ENCODE results near the gene RNF208.

The RNF208 gene, protein sequence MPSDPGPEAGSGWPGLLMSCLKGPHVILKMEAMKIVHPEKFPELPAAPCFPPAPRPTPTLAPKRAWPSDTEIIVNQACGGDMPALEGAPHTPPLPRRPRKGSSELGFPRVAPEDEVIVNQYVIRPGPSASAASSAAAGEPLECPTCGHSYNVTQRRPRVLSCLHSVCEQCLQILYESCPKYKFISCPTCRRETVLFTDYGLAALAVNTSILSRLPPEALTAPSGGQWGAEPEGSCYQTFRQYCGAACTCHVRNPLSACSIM

DNA sequence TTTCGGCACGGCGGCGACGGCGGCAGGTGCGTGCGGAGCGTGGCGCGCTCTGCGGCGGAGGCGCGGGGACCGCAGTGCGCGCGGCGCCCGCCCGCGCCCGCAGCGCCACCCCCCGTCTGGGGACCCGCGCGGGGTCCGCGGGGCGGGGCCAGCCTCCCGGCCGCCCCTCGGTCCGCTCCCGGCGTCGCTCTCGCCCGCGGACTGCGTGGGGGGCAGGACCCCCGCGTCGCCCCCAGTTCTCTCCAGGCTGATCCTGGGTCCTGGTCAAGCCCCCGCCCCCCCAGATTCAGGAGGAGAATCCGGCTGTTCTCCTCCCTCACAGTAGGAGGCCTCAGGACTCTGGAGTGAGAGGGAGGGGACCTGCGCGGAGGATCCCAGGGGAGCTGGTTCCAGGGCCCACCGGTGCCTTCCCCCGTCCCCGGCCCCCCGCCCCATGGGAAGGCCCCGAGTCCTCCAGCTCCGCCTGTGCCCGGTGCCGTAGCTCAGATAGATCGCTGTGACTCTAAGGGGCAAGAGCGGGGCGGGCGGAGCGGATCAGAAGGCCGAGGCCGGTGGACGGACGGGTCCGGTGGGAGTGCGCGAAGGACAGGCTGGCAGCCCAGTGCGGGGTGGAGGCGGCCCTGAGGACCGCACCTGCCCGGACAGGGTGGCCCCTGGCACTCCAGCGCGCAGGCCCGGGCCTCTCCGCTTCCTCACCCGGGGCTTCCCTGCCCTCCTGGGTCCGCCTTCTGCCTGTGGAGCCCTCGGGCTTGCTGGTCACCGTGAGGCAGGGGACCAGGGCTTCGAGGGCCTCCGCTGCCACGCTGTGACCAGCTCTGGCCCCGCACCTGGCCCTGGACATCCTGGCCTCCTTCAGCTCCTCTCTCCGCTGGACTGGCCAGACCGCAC is at the start of gene RNF208:
RNF208 (minus strand) TSS at position 51 of the 888 bp plus-strand sequence. CDS start 1,028 bp downstream, outside the sequence.
- H3K4me3 ChIP-seq (ENCODE audit: low read length): peak within 1 kb of the TSS; percentile 77
- DNase-seq (ENCODE audit: low read depth): no peak
- TF ChIP-seq, protein P1, sequence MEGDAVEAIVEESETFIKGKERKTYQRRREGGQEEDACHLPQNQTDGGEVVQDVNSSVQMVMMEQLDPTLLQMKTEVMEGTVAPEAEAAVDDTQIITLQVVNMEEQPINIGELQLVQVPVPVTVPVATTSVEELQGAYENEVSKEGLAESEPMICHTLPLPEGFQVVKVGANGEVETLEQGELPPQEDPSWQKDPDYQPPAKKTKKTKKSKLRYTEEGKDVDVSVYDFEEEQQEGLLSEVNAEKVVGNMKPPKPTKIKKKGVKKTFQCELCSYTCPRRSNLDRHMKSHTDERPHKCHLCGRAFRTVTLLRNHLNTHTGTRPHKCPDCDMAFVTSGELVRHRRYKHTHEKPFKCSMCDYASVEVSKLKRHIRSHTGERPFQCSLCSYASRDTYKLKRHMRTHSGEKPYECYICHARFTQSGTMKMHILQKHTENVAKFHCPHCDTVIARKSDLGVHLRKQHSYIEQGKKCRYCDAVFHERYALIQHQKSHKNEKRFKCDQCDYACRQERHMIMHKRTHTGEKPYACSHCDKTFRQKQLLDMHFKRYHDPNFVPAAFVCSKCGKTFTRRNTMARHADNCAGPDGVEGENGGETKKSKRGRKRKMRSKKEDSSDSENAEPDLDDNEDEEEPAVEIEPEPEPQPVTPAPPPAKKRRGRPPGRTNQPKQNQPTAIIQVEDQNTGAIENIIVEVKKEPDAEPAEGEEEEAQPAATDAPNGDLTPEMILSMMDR (conservative IDR thresholded peaks at IDR 0.05; ENCODE audit: low read depth, low read length): no peak

DNA sequence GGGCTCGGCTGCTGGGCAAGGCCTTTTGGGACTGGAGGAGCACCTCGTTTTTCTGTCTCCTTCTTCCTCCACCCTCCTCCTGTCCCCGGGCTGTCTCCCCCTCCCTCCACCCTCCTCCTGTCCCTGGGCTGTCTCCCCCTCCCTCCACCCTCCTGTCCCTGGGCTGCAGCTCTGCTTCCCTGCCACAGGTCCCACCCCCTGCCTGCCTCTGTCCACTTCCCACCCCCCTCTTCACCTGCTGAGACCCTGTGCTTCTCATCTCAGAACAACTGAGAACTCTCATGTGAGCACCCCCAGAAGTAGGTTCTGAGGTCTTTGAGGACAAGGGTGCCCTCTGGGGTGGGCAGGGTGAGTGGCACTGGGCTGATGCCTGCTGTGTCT is 49.6 kb upstream of the RNF208 start:
- no peak for DNase-seq (ENCODE audit: low read depth)
- TF ChIP-seq, protein P1 (conservative IDR thresholded peaks at IDR 0.05; ENCODE audit: low read depth, low read length): no peak
- no peak overlapping the region for H3K4me3 ChIP-seq (ENCODE audit: low read length)

DNA sequence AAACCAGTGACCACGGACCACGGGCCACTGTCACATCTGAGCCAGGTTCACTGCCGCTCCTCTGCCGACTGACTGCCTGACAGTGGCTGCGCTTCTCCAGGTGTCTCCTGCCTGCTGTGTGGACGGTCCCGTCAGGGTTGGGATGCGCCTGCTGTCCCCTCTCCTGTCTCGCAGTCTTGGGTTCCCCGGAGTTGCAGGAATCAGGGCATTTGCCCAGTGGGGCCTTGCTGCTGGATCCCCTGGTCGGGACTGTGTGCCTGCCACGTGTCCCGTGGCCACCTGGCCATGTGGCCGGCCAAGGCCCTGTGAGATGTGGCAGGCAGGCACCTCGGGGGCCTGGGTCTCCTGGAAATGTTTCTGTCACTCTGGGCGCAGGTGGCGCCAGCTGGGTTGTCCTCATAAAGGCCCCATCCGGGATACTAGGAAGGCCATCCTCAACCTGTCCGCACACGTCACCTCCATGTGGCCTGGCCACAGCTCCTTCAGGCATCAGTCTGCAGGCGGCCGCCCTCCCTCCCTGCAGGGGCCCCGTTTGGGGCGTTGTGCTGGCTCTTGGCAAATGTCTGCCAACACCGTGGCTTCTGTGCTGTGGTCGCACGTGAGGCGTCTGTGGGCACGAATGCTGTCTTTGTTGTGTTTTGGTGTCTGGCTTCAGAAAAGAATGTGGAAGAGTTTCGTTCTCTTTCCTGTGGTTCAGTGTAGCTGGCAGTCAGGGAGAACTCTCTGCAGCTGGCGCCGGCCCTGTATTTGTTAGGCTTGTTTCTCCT is 49.1 kb upstream of the RNF208 start:
- DNase-seq (ENCODE audit: low read depth): no peak
- TF ChIP-seq, protein P1 (conservative IDR thresholded peaks at IDR 0.05; ENCODE audit: low read depth, low read length): no peak
- H3K4me3 ChIP-seq (ENCODE audit: low read length): no peak overlapping the region

DNA sequence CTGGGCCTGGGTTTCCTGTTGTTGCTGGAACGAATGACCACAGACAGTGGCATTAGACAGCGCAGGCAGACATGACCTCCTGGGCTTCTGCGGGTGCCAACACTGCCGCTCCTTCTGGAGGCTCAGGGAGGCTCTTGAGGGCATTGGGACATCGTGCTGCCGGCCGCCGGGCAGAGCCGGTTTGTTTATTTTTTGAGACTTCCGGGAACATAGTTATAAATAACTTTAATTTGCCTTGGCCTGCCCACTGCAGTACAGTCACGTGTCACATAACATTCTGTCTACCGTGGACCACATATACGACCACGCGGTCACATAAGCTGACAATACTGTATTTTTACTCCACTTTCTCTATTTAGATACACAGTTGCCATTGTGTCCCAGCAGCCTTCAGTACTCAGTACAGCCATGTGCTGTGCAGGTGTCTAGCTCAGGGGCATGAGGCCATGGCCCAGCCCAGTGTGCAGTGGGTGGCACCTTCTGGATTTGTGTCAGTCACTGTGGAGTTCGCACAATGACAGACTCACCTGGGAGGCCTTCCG is 47.3 kb upstream of the RNF208 start:
- DNase-seq (ENCODE audit: low read depth): no peak
- H3K4me3 ChIP-seq (ENCODE audit: low read length): no peak overlapping the region
- TF ChIP-seq, protein P1 (conservative IDR thresholded peaks at IDR 0.05; ENCODE audit: low read depth, low read length): no peak

DNA sequence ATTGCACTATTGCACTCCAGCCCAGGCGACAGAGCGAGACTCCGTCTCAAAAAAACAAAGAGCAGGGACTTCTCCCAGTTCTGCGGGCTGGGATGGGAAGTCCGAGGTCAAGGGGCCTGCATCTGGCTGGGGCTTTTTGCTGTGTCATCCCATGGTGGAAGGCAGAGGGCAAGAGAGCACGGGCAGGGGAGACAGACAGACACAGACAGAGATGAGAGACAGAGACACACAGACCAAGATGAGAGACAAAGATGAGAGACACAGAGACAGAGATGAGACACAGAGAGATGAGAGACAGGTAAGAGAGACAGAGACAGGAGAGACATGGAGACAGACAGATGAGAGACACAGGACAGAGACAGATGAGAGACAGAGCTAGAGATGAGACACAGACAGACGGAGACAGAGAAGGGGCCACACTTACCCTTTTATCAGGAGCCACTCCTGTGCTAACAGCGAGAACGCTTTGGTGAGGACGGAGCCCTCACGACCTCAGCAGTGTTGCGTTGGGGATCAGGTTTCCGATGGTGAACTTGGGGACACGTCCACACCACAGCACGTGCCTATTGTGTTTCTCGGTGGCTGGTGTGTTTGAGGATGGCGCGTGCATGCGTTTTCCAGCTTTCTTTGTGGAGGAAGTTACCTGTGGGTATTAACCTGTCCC is 46.6 kb upstream of the RNF208 start:
- no peak for DNase-seq (ENCODE audit: low read depth)
- TF ChIP-seq, protein P1 (conservative IDR thresholded peaks at IDR 0.05; ENCODE audit: low read depth, low read length): no peak
- no peak overlapping the region for H3K4me3 ChIP-seq (ENCODE audit: low read length)

DNA sequence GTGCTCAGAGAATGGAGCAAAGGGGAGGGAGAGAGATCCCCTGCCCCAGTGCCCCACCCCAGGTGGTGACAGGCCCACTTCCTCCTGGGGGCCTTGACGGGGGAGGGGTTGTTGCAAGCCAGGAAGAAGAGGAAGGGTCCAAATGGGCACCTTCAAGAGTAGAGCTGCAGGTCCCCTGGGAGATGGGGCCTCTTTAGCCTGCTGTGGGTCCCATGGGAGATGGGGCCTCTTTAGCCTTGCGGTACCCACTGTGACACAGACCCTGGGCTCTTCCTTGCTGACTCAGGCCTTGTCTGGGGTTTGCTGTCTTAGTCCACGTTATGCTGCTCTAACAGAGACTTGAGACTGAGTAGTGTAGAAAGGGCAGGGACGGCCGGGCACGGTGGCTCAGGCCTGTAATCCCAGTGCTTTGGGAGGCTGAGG is 45.9 kb upstream of the RNF208 start:
- TF ChIP-seq, protein P1 (conservative IDR thresholded peaks at IDR 0.05; ENCODE audit: low read depth, low read length): no peak
- H3K4me3 ChIP-seq (ENCODE audit: low read length): no peak overlapping the region
- DNase-seq (ENCODE audit: low read depth): no peak
